Heart right ventricle (tissue), 16 donors: Measurements from ENCODE around the gene CCKAR. TPM values are rescaled to one million over a fixed set of nuclear protein-coding genes. Genes with fewer than 3 reads are reported as not detected.

Source experiments
- ATAC-seq, 8 donors: fragments of 200-7000 bp; cut with Tn5 transposase; one replicate each; pipeline ENCODE4 v1.9.1; 2020; ENCODE audit warnings: mild to moderate bottlenecking in 8 of 8, moderate library complexity in 8 of 8, moderate number of reproducible peaks in 1 of 8
- DNase-seq, 2 donors: peaks; one replicate each; pipeline ENCODE4 v3.0.0-alpha.2; 2020
- H3K27ac ChIP-seq, 10 donors: fragments of 200-600 bp; sonication (generic) in 2 of 10; one replicate each; pipeline versions ENCODE4 v1.5.0 to v1.8.0; 2020 to 2022; ENCODE audit warnings: mild to moderate bottlenecking in 3 of 10
- H3K27me3 ChIP-seq, 7 donors: fragments of 200-600 bp; one replicate each; pipeline ENCODE4 v1.8.0; 2021 to 2022; ENCODE audit warnings: mild to moderate bottlenecking in 2 of 7
- H3K36me3 ChIP-seq, 9 donors: fragments of 200-600 bp; sonication (generic) in 1 of 9; one replicate each; pipeline versions ENCODE4 v1.5.0 to v1.8.0; 2020 to 2022; ENCODE audit warnings: mild to moderate bottlenecking in 2 of 9
- H3K4me1 ChIP-seq, 9 donors: fragments of 200-600 bp; sonication (generic) in 1 of 9; one replicate each; pipeline versions ENCODE4 v1.5.0 to v1.8.0; 2020 to 2022; ENCODE audit warnings: mild to moderate bottlenecking in 4 of 9
- H3K4me3 ChIP-seq, 10 donors: fragments of 200-600 bp; sonication (generic) in 2 of 10; one replicate each; pipeline versions ENCODE4 v1.5.0 to v1.8.0; 2020 to 2022; ENCODE audit warnings: mild to moderate bottlenecking in 7 of 10, moderate library complexity in 2 of 10
- H3K9me3 ChIP-seq, 11 donors: fragments of 200-600 bp in 10 of 11; sonication (generic) in 2 of 11; one replicate each; pipeline versions ENCODE4 v1.5.0 to v1.8.0; 2013 to 2022; ENCODE audit warnings: mild to moderate bottlenecking in 2 of 11, control low read depth in 1 of 11, moderate library complexity in 1 of 11
- CTCF ChIP-seq, 9 donors: fragments of 200-600 bp; sonication (generic) in 2 of 9; IDR thresholded peaks; one replicate each; pipeline versions ENCODE4 v1.5.0 to v1.8.0; 2021 to 2022; ENCODE audit warnings: antibody characterized with exemption in 9 of 9, mild to moderate bottlenecking in 5 of 9, moderate library complexity in 1 of 9
- WGBS, 2 donors: extraction: QIAGEN DNeasy Blood & Tissue Kit; methylation state at CpG; one replicate each; pipeline ENCODE4 v1.1.7; 2013; ENCODE audit warnings: inconsistent platforms in 1 of 2; 5-methylcytosine and 5-hydroxymethylcytosine counted together
- intact Hi-C, 10 donors: fragments of 100-400 bp; cut with DNase I; formaldehyde crosslinking; loops; one replicate each; pipeline versions ENCODE4 v1.11.1 to v1.14.2; 2022
- long read RNA-seq, 3 donors: library from polyadenylated mRNA; unstranded; transcript quantifications; one replicate each; pipeline ENCODE4 v2.0.0, GENCODE V29; 2020 to 2021
- polyA plus RNA-seq, 2 donors: library from polyadenylated mRNA; stranded (reverse); fragments of 200-250 nt; gene quantifications; one replicate each; pipeline ENCODE4 v1.2.3, GENCODE V29; 2013
- total RNA-seq, 10 donors: library from RNA; stranded (reverse); fragmentation: NEBNext Ultra II Directional in 3 of 10; extraction: Animal tissue kit (Norgen Biotek cat#: 25700) in 3 of 10; gene quantifications; one replicate each; pipeline versions ENCODE4 v1.2.1 to v1.2.4, GENCODE V29; 2021 to 2023
- donor health status: Arrhythmogenic right ventricular cardiomyopathy.
- donor health status: ischemic (EF 13 %, LVEDD 7.1; RV severe dilation, severe dysfunction).
- donor health status: healthy with polysubstance abuse.
- donor health status: DM: no; HTN: yes; CAD: no.
- donor health status: DM: no; HTN: no; CAD: no.
- donor health status: ischemic (EF 25% LVEDD 6.9; RV normal size, moderate dysfunction).
- donor health status: ischemic (EF 25% LVEDD 5.7; RV mildly dilated, moderate dysfunction).
- donor health status: healthy.
- donor health status: DM: yes; HTN: yes; CAD: no.
- donor health status: Ischemic cardiomyopathy.
- donor health status: ischemic (EF 35%, LVEDD 5.7; RV mildly dilated, moderate dysfunction).
- donor health status: nonischemic (EF 11% LVEDD 7.7; RV severe dilation, severe dysfunction).
- donor health status: DM: yes; HTN: yes; CAD: no.
- donor health status: PGD.
- donor health status: ischemic (EF 29% LVEDD 5.4; RV normal size, mild dysfunction).
- donor health status: nonischemic (EF 23%, LVEDD 6.1; RV moderate dilation, normal function).

Gene CCKAR, protein sequence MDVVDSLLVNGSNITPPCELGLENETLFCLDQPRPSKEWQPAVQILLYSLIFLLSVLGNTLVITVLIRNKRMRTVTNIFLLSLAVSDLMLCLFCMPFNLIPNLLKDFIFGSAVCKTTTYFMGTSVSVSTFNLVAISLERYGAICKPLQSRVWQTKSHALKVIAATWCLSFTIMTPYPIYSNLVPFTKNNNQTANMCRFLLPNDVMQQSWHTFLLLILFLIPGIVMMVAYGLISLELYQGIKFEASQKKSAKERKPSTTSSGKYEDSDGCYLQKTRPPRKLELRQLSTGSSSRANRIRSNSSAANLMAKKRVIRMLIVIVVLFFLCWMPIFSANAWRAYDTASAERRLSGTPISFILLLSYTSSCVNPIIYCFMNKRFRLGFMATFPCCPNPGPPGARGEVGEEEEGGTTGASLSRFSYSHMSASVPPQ
- total RNA-seq (not detected), polyA plus RNA-seq (not detected)
- long read RNA-seq, donor 1, result 0 reads
- long read RNA-seq, donor 2, result 0 reads
- long read RNA-seq, donor 3, result 0 reads

DNA sequence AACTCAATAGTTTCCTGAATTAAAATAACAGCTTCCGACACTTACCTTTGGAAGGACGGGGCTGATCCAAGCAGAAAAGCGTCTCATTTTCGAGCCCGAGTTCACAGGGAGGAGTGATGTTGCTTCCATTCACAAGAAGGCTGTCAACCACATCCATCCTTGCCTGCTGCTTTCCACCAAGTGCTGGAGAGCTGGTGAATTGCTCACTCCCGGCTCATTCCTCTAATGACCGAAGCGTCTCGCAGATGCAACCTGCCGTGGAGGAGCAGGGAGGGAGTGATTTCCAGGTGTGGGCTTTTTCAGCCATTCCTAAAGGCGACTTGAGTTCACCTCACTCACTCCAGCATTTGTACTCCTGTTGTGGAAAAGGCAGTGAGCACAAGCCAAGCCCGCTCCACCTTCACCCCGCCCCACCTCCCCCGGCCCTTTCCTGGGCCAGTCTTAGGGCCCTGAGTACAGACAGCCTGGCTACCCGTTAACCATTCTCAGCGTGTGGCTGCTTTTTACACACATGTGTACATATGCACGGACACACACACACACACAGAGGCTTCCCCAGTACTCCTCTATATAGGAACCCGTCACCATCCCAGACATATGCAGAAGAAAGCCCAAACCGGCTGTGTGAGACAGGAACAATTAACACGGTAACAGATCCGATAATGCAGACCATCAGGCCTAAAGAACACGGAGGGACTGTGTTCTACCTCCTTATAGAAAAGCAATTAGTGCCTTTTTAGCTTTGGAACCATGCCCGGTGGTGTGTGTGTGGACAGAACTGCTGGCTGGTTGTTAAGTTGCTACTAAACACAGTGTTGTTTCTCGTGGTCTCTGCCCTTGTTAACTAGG, at the start of gene CCKAR:
CCKAR (minus strand) TSS at position 374 of the 849 bp plus-strand sequence; CDS start at position 157, 217 bp downstream.
- intact Hi-C loops, result no loop called here
- H3K9me3 ChIP-seq, result no peaks in the 10 kb centered on the region
- H3K27ac ChIP-seq, result no peak within 1 kb of the TSS
- TF ChIP-seq CTCF (IDR thresholded peaks at IDR 0.05), result no peak
- no peaks in the 10 kb centered on the region for H3K4me1 ChIP-seq
- ATAC-seq (no peak), DNase-seq (no peak)
- WGBS, 2 donors, result 59 to 64% methylated on average over 24 of the region's 24 CpGs
- no peaks in the 10 kb centered on the region for H3K36me3 ChIP-seq
- H3K27me3 ChIP-seq, result peaks cover 0 to 50% (median 17%) of the 10 kb centered on the region in 7 donors
- no peak within 1 kb of the TSS for H3K4me3 ChIP-seq

DNA sequence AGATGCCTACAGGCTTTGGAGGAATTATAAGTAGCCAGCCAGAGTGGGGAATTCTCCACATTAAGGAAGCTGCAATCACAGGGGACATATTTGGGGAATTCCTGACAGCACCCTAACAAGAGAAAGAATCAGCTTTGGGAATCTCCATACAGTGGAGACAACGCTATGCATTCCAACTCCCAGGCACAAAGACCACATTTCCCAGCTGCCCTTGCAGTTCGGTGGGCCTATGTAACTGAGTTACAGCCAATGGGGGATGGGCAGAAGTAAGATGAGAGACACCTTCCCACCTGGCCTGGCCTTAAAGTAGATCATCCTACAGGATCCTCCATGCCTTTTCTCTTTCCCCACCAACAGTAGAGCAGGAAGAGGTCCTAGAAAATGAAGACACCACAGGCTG, 43.4 kb upstream of the CCKAR start:
- ATAC-seq (no peak), DNase-seq (no peak)
- Histone ChIP-seq H3K27ac (no peak overlapping the region), H3K4me1 (no peaks in the 10 kb centered on the region), H3K9me3 (peaks cover 0 to 10% (median 0%) of the 10 kb centered on the region in 11 donors), H3K36me3 (no peaks in the 10 kb centered on the region), H3K4me3 (no peak overlapping the region), H3K27me3 (no peaks in the 10 kb centered on the region)
- TF ChIP-seq CTCF (IDR thresholded peaks at IDR 0.05), result no peak
- intact Hi-C loops, result no loop called here
- 84 to 87% methylated on average over 2 of the region's 2 CpGs for WGBS, 2 donors

DNA sequence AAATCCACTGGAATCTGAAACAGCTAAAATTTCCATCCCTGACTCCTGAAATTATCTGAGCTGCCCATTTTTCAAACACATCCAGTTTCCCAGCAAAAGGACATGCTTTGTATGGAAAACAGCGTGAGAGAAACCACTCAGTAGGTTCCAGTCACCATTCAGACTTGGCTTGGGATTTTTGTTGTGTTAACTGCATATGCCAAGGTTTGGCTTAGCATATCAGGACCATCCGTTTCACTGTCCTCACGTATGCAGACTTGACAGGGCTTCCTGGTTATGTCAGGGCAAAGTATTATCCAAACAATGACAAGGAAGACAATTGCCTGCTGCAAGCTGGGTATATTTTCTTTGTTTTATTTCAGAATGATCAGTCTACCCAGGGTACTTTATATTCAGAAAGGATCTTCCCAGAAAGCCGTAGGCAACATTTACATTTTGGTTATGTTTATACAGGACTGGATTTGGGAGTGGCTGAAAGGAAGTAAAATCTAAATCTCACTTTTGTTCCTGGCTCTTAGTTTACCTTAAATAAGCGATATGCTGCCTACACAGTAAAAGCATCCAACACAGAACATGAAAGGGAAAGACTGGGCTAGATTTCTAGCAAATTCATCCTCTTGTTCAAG, 41.3 kb upstream of the CCKAR start:
- Histone ChIP-seq H3K36me3 (no peaks in the 10 kb centered on the region), H3K9me3 (peaks cover 0 to 10% (median 0%) of the 10 kb centered on the region in 11 donors), H3K4me3 (no peak overlapping the region), H3K27ac (no peak overlapping the region), H3K4me1 (no peaks in the 10 kb centered on the region), H3K27me3 (no peaks in the 10 kb centered on the region)
- intact Hi-C loops, result no loop called here
- no peak for TF ChIP-seq CTCF (IDR thresholded peaks at IDR 0.05)
- 58 to 61% methylated on average over 5 of the region's 5 CpGs for WGBS, 2 donors
- ATAC-seq (no peak), DNase-seq (no peak)

GRCh38 chr4:26530099-26530498, 39.8 kb upstream of the CCKAR start:
- Histone ChIP-seq H3K4me1 (no peaks in the 10 kb centered on the region), H3K9me3 (peaks cover 0 to 10% (median 0%) of the 10 kb centered on the region in 11 donors), H3K4me3 (no peak overlapping the region), H3K27me3 (no peaks in the 10 kb centered on the region), H3K27ac (no peak overlapping the region), H3K36me3 (no peaks in the 10 kb centered on the region)
- DNase-seq (no peak), ATAC-seq (no peak)
- intact Hi-C loops, result no loop called here
- WGBS, 2 donors, result 83% methylated on average over 5 of the region's 5 CpGs
- TF ChIP-seq CTCF (IDR thresholded peaks at IDR 0.05), result no peak
